ENCODE results near the gene PITX1. TPM values are rescaled to one million over a fixed set of nuclear protein-coding genes. Genes with fewer than 3 reads are reported as not detected.
A peak's percentile ranks its signal among the peaks of the same experiment; 100 is the strongest.

The PITX1 gene
- total RNA-seq, 1 donor from 2014 or later = not detected

DNA sequence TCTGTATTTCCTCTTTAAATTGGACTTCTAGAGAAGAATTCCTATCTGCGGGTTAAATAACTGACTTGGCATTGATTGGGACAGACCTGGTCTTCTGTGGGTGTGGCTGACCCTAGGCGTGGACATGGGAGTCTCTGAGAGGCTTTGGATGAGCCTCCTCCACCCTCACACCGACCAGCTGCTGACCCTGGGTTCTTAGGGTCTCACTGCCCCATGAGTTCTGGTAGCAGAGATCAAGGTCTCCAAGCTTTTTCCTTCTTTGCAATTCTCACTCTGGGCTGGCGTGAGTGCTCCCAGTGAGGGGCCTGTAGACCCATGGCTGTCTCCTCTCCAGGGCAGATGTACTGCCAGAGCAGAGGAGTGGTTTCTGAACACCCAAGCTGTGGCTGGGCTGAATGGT lies 41.6 kb upstream of the PITX1 start:
- Histone ChIP-seq H3F3A (ENCODE audit: low read depth) (peaks cover 6% of the 10 kb centered on the region), H3K36me3 (no peaks in the 10 kb centered on the region), H3K27ac (no peak overlapping the region), H3K4me3 (no peak overlapping the region), H3K79me2 (ENCODE audit: low read depth) (no peaks in the 10 kb centered on the region), H4K20me1 (ENCODE audit: low read depth) (peaks cover 23% of the 10 kb centered on the region), H3K27me3 (peaks cover 100% of the 10 kb centered on the region), H2AFZ (replicated peaks) (no peak overlapping the region), H3K9ac (no peak overlapping the region), H3K9me3 (ENCODE audit: low read depth) (no peaks in the 10 kb centered on the region), H3K4me2 (no peak overlapping the region), H3K4me1 (peaks cover 24% of the 10 kb centered on the region)
- DNase-seq (ENCODE audit: low spot score) = no peak
- no peak overlapping the region for H3K4me3 Mint-ChIP-seq
- H3K4me1 Mint-ChIP-seq = peaks cover 33% of the 10 kb centered on the region
- no peak overlapping the region for H3K27ac Mint-ChIP-seq
- H3K9me3 Mint-ChIP-seq = no peaks in the 10 kb centered on the region
- no peaks in the 10 kb centered on the region for H3K36me3 Mint-ChIP-seq
- peaks cover 8% of the 10 kb centered on the region for H3K27me3 Mint-ChIP-seq (ENCODE audit: insufficient read depth, low read depth)
- TF ChIP-seq EZH2phosphoT487 (IDR thresholded peaks at IDR 0.05) (no peak), EZH2 (IDR thresholded peaks at IDR 0.05) (no peak)
- TF ChIP-seq, protein P1, sequence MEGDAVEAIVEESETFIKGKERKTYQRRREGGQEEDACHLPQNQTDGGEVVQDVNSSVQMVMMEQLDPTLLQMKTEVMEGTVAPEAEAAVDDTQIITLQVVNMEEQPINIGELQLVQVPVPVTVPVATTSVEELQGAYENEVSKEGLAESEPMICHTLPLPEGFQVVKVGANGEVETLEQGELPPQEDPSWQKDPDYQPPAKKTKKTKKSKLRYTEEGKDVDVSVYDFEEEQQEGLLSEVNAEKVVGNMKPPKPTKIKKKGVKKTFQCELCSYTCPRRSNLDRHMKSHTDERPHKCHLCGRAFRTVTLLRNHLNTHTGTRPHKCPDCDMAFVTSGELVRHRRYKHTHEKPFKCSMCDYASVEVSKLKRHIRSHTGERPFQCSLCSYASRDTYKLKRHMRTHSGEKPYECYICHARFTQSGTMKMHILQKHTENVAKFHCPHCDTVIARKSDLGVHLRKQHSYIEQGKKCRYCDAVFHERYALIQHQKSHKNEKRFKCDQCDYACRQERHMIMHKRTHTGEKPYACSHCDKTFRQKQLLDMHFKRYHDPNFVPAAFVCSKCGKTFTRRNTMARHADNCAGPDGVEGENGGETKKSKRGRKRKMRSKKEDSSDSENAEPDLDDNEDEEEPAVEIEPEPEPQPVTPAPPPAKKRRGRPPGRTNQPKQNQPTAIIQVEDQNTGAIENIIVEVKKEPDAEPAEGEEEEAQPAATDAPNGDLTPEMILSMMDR (IDR thresholded peaks at IDR 0.05) = no peak

DNA sequence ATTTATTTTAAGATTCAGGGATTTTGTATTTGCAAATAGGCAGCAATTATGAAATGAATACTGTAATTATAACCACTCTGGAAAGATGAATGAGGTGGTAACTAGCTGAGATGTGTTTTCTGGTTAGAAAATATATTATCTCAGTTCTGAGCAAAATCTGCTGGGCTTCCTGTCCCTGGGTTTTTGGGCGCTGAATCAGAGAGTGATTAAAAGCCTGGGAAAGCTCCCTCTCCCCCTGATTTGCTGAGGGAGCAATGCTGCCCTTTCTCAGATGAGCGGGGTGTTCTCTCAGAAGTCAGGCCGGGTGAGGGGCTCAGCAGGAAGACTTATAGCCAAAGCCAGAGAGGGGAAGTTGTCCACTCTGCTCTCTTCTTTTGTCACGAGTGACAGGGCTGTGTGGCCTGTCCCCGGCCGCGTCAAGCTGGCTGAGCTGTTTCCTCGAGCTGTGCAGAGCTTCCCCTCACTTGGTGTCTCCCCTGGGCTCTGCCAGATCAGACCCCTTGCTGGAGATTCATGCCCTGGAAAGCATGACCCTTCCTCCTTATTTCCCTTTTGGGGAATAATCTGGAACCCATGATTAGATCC lies 39.8 kb upstream of the PITX1 start:
- Mint-ChIP-seq H3K4me1 (peaks cover 50% of the 10 kb centered on the region), H3K27me3 (ENCODE audit: insufficient read depth, low read depth) (peaks cover 12% of the 10 kb centered on the region), H3K36me3 (no peaks in the 10 kb centered on the region), H3K9me3 (no peaks in the 10 kb centered on the region), H3K27ac (no peak overlapping the region), H3K4me3 (no peak overlapping the region)
- H3K36me3 ChIP-seq = no peaks in the 10 kb centered on the region
- H2AFZ ChIP-seq (replicated peaks) = no peak overlapping the region
- H3K4me2 ChIP-seq = no peak overlapping the region
- H3K9ac ChIP-seq = no peak overlapping the region
- no peaks in the 10 kb centered on the region for H3K9me3 ChIP-seq (ENCODE audit: low read depth)
- H3F3A ChIP-seq (ENCODE audit: low read depth) = peaks cover 19% of the 10 kb centered on the region
- H4K20me1 ChIP-seq (ENCODE audit: low read depth) = peaks cover 34% of the 10 kb centered on the region
- TF ChIP-seq, protein P1 (IDR thresholded peaks at IDR 0.05) = no peak
- no peak for TF ChIP-seq EZH2 (IDR thresholded peaks at IDR 0.05)
- TF ChIP-seq EZH2phosphoT487 (IDR thresholded peaks at IDR 0.05) = no peak
- H3K27ac ChIP-seq = no peak overlapping the region
- H3K79me2 ChIP-seq (ENCODE audit: low read depth) = no peaks in the 10 kb centered on the region
- H3K27me3 ChIP-seq = peaks cover 98% of the 10 kb centered on the region
- DNase-seq (ENCODE audit: low spot score) = no peak
- H3K4me3 ChIP-seq = no peak overlapping the region
- peaks cover 35% of the 10 kb centered on the region for H3K4me1 ChIP-seq

DNA sequence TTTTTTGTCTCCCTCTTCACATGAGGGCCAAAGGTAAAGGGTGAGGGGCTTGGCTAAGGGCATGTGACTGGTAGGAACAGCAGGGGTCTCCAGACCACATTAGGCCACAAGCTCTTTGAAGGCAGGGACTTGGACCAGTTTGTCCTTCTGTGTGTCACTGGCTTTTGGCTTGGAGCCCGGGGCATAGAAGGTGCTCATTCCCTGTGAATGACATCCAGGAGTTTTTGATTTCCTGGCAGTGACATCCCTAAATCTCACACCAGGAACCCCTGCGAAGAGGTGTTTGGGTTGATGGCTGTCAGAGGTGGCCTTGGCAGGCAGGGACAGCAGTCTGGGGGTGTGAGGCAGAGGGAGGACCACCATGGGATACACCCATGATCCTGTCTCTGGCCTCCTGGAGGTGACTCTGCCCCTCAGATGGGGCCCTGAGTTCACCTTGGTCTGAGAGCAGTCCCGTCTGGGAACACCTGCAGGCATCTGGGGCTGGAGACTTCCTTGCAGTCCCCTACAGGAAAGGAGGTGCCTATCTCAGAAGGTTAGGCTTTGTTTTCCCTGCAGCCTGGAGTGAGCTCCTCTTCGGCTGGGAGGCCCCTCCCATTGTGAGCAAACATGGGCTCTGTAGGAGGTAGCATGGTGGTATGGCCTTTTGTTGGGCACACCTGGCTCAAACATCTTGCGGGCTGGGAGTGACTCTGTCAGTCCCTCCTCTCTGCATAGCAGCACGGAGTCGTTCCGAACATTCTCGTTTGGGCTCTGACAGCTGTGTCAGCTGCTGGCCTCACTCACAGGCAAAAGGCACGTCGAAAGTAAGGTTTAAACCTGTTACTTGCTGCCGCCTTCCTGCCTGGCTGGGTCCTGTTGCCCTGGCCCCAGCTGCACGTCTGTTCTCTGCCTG lies 38.6 kb upstream of the PITX1 start:
- no peaks in the 10 kb centered on the region for H3K36me3 ChIP-seq
- H3K9me3 Mint-ChIP-seq = no peaks in the 10 kb centered on the region
- TF ChIP-seq EZH2 (IDR thresholded peaks at IDR 0.05) (no peak), EZH2phosphoT487 (IDR thresholded peaks at IDR 0.05) (no peak)
- TF ChIP-seq, protein P1 (IDR thresholded peaks at IDR 0.05) = no peak
- no peaks in the 10 kb centered on the region for H3K36me3 Mint-ChIP-seq
- H3F3A ChIP-seq (ENCODE audit: low read depth) = peaks cover 23% of the 10 kb centered on the region
- no peak overlapping the region for H3K4me3 Mint-ChIP-seq
- peaks cover 37% of the 10 kb centered on the region for H4K20me1 ChIP-seq (ENCODE audit: low read depth)
- H3K4me2 ChIP-seq = peak overlapping the region; percentile 10
- H3K9ac ChIP-seq = no peak overlapping the region
- peak; percentile 50 for DNase-seq (ENCODE audit: low spot score)
- H3K27me3 Mint-ChIP-seq (ENCODE audit: insufficient read depth, low read depth) = peaks cover 12% of the 10 kb centered on the region
- H3K27ac Mint-ChIP-seq = no peak overlapping the region
- H3K4me1 ChIP-seq = peaks cover 40% of the 10 kb centered on the region
- no peak overlapping the region for H2AFZ ChIP-seq (replicated peaks)
- no peaks in the 10 kb centered on the region for H3K9me3 ChIP-seq (ENCODE audit: low read depth)
- H3K4me3 ChIP-seq = no peak overlapping the region
- peaks cover 98% of the 10 kb centered on the region for H3K27me3 ChIP-seq
- peaks cover 53% of the 10 kb centered on the region for H3K4me1 Mint-ChIP-seq
- no peak overlapping the region for H3K27ac ChIP-seq
- H3K79me2 ChIP-seq (ENCODE audit: low read depth) = no peaks in the 10 kb centered on the region

Data from neural progenitor cell (in vitro differentiated cells).